IPS-NIHi7 (cell line): ENCODE results near the gene CAMK2N1.

Source experiments
- DNase-seq: peaks from one replicate; pipeline ENCODE4 v3.0.0; 2012; ENCODE audit warnings: mixed read lengths; ENCODE audit errors: extremely low spot score

Gene CAMK2N1

GRCh38 chr1:20446796-20447195 is 39.2 kb downstream of the CAMK2N1 start:
- DNase-seq, result no peak

- no peak for DNase-seq
These were observed 40.1 kb downstream of the CAMK2N1 start for GRCh38 chr1:20445956-20446355.

- no peak for DNase-seq
These were observed 42.1 kb downstream of the CAMK2N1 start for GRCh38 chr1:20443703-20444586.

- no peak for DNase-seq
These were observed 42.9 kb downstream of the CAMK2N1 start for GRCh38 chr1:20442920-20443625.

- DNase-seq, result peak; percentile 87
These were observed 45.2 kb downstream of the CAMK2N1 start for GRCh38 chr1:20440785-20441200.

GRCh38 chr1:20439282-20439681 is 46.7 kb downstream of the CAMK2N1 start:
- peak; percentile 63 for DNase-seq

GRCh38 chr1:20437640-20438039 is 48.4 kb downstream of the CAMK2N1 start:
- DNase-seq, result no peak

GRCh38 chr1:20432891-20433290 is 53.1 kb downstream of the CAMK2N1 start:
- no peak for DNase-seq
